Measurements from ENCODE around the gene ASIP.
A peak's percentile ranks its signal among the peaks of the same experiment; 100 is the strongest.
"Not testable (repeated sequence)": the region's sequence is repeated elsewhere in the genome, so short reads cannot be mapped to it uniquely, and the experiment has no call there.

ASIP gene

DNA sequence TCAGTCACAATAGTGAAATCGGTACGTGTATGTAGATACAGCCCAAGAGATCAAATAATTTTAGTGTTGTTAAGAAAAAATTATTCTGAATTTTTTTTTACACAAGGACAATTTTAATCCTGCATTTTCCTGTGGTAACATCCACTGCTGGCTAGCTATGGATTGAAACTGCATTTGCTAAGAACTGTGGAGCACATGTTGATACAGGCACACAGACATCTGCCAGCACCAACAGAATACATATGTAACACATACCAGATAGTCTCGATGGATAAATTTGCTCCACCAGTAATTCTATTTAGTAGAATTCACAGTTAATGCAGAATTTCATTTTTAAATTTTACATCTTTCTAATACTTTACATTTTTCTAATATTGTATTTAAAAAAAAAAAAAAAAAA, 2.2 kb downstream of the ASIP start:
- DNase-seq: no peak

DNA sequence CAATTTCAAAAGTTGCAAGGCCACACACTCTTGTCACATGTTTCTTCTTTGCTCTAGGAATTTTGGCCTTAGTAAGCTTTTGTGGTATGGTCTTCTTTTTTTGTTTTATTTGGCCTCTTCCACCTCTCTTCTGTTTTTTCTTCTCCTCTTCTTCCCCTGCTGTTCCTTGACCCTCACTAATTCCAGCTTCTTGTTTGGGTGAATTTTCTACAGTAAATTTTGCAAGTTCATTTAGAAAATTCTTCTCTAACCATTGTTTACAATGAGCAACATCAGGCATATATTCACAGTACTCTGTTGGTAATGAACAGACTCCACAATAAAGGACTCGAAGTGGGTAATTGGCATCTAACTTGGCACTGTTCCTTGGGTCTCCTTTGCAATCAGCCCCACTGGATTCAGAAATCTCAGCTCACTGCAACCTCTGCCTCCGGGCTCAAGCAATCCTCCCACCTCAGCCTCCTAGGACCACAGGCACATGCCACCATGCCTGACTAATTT, 5.0 kb downstream of the ASIP start:
- DNase-seq: no peak

- DNase-seq: no peak
Observed at GRCh38 chr20:34249291-34249690, 8.1 kb downstream of the ASIP start.

GRCh38 chr20:34250005-34250404, 8.8 kb downstream of the ASIP start:
- DNase-seq: no peak

- DNase-seq: no peak
Observed at GRCh38 chr20:34251619-34252018, 10.4 kb downstream of the ASIP start.

DNA sequence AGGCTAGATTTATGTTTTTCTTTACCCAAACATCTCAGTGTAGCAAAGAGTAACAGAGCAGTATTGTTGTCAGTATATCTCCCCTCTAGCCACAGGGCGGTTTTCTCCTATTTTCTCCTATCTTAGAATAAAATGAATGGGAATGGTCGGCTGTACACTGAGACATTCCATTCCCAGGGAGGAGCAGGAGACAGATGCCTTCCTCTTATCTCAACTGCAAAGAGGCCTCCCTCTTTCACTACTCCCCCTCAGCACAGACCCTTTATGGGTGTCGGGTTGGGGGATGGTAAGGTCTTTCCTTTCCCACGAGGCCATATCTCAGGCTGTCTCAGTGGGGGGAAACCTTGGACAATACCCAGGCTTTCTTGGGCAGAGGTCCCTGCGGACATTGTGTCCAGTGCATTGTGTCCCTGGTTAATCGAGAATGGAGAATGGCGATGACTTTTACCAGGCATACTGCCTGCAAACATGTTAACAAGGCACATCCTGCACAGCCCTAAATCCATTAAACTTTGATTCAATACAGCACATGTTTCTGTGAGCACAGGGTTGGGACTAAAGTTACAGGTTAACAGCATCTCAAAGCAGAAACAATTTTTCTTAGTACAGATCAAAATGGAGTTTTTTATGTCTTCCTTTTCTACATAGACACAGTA, 11.3 kb downstream of the ASIP start:
- not testable (repeated sequence) for DNase-seq

DNA sequence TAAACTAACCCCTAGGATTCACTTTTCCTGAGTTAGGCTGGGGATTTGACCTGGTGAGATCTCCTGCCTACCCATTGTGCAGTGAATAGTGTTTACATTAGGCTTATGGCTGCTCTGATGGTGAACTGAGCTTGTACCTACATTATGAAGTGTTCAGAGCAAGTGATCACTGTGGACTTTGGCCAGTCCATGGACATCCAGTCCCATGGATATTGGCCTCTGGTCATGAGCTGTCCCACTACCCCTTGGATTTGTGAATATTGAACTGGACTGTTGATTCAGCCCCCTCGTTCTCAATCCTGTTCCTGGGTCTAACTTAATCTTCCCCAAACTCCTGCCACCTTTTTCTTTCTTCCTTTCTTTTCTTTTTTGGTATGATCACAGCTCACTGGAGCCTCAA, 13.8 kb downstream of the ASIP start:
- DNase-seq: no peak

DNA sequence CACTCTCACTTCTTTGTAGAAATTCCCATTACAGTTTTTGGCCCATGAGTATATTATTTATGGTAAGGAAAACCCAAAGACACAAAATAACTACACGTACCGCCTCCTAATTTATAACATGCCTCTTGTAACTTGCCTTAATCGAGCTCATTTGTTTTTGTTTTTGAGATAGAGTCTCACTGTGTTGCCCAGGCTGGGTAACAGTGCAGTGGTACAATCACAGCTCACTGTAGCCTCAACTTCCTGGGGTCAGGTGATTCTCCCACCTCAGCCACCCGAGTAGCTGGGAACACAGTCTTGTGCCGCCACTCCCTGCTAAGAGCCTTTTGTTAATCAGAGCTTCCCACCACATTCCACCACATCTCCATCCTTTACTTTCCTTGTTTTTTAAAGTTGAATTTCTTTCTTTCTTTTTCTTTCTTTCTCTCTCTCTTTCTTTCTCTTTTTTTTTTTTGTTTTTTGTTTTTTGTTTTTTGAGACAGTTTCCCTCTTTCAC, 15.5 kb downstream of the ASIP start:
- no peak for DNase-seq

- no peak for DNase-seq
Observed at GRCh38 chr20:34260208-34260942, 19.2 kb downstream of the ASIP start.

DNA sequence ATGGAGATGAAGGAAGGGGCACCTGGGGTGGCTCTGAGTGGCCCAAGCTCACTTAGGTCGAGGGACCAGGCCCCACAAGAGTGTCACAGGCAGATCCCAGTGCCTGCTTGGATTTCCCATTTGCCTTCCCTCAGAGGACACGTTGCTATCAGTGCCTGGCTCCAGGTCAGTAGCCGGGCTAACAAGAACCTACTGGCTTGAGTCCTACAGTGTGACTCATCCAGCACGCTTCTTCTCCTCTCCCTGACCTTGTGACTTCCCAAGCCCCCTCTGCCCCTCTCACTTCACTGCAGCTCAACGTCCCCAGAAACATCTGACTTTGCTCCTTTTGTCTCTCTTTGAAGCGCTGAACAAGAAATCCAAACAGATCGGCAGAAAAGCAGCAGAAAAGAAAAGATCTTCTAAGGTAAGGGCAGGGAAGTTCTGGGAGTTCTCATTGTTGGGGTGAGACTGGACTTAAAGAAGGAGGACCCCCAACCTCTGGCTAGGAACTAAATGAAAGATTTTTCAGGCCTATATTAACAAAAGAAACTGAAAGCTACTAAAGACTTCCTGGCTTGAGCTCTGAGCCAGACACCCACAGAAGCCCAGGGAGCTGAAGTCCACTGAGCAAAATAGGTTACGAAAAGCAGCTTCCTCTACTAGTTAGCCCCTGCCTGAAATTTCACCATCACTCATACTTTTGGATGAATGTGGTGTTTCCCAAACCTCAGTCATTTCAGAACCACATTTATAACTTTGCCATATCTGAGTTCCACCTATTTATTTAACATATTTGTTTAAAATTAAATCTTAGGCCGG, 21.5 kb downstream of the ASIP start:
- DNase-seq: no peak

- DNase-seq: not testable (repeated sequence)
Observed at GRCh38 chr20:34263468-34263867, 22.2 kb downstream of the ASIP start.

DNA sequence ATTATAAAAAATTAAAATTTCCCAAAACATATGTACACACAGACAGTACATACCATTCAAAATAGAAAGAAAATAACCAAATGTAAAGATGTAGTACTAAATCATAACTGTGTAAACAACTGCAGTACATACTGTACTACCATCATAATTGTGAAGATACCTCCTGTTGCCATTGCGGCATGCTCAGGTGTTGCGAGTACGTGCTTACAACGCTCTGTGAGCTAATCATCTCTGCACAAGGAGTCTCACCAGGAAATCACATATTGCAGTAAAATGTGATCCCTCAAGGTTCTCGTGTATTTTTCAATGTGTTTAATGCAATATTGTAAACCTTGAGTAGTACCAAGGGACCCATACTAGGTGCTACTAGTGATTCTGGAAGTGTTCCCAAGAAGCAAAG, 22.9 kb downstream of the ASIP start:
- DNase-seq: no peak

DNA sequence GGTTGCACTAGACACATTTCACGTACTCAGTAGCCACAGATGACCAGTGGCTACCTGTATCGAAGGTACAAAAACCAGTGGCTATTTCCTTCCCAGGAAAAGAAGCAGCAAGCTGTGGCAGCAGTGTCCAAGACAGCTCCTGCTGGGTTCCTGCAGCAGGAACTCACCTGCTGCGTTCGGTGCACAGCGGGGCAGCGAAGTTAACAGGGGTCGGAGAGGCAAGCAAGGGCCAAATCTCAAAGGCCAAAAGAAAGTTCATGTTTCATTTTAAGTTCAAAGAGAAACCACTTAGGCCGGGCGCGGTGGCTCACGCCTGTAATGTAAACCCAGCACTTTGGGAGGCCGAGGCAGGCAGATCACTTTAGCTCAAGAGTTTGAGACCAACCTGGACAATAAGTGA, 26.9 kb downstream of the ASIP start:
- DNase-seq: no peak

DNA sequence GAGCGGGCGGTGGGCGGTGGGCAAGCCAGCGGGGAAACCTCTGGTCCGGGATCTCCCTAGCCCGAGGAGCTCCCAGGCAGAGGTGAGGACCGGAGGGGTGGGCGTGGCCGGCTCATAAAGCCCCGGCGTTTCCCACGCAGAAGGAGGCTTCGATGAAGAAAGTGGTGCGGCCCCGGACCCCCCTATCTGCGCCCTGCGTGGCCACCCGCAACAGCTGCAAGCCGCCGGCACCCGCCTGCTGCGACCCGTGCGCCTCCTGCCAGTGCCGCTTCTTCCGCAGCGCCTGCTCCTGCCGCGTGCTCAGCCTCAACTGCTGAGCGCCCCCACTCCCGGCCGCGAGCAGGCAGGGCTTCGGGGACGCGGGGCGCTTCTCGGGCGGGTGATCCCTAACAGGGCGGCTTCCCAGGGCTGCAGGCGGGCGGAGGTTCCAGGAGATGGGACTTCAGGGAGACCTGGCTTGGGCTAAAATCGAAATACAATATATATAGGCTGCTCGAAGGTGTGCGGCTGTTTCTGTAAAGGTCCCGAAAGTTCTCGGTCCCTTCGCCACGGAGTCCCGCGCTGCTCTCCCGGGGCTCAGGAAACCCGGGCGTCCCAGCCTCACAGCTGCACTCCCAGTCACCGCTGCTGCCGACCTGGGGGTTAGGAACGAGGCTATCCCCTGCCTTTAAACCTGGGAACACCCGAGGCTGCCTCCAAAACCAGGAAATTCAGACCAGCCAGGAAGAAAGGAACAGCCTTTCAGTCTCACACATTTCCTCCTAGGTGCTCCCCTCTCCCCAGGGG, 27.8 kb downstream of the ASIP start:
- peak; percentile 16 to 25 for DNase-seq

- DNase-seq: no peak
Observed at GRCh38 chr20:34269996-34270627, 28.9 kb downstream of the ASIP start.

GRCh38 chr20:34271956-34272355, 30.7 kb downstream of the ASIP start:
- DNase-seq: no peak

DNA sequence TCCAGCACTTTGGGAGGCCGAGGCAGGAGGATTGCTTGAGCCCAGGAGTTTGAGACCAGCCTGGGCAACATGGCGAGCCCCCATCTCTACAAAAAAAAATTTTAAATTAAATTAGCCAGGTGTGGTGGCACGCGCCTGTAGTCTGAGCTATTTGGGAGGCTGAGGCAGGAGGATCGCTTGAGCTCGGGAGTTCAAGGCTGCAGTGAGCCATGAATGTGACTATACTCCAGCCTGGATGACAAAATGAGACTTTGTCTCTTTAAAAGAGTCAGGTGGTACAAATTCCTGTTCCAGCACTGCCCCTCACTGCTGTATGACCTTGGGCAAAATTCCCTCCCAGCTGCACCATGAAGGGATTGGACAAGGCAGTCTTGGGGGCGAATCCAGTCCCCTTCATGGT, 33.5 kb downstream of the ASIP start:
- no peak for DNase-seq

DNA sequence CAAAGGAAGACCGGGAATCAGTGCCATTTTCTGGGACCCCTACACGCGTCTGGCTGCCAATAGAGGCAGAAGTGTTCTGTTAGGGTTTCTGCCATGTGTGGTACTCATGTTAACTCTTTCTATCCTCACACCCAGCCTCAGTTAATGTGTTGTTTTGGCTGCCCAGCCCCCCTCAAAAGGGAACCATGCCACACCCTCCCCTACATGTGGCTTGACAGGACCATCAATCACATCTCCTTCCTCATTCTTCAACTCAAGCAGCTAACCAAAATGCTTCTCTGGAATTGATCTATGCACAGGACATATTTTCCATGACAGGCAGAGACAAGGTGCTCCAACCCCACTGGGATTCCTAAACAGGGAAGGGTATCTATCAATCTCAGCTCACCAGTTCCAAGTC, 40.0 kb downstream of the ASIP start:
- no peak for DNase-seq

DNA sequence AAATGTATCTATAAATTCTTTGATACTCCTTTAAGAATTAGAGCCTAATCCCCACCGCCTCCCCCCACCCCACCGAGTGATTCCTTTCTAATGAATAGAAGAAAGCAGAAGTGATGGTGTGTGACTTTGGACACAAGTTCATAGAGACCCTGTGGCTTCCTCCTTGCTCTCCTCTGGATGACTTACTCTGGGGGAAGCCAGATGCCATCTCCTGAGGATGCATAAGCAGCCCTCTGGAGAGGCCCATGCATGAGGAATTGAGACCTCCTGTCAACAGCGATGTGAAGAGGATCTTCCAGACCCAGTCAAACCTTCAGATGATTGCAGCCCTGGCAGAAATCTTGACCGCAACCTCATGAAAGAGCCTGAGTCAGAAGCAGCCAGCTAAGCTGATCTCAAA, 40.8 kb downstream of the ASIP start:
- DNase-seq: no peak

DNA sequence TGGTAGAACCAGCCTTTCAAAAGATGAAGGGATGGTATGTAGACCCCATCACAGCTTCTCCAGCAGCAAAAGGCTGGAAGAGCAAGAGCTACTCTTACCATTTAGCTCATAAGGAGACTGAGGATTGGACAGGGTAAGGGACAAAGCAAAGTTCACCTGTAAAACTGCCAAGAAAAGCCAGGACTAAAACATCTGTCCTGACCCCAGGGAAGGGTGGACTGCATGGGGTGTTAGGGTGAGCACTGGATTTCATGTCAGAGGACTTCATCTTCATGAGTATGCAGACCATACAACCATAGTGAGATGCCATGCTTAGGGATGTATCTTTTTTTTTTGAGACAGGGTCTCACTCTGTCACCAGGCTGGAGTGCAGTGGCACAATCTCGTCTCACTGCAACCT, 42.6 kb downstream of the ASIP start:
- no peak for DNase-seq

DNA sequence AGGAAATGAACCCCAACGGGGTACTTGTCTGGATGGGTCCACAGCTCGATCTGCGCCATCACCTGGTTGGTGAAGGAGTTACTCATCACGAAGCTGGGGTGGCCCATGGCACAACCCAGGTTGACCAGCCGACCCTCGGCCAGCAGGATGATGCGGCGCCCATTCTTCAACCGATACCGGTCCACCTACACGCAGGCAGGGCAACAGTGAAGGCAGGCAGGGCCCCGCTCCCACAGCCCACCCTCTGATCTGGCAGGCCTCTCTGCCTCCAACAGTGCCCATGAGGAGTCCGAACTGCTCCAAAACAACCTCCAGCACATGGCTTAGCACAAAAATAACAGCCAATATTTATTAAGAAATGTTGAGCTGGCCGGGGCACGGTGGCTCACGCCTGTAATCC, 44.2 kb downstream of the ASIP start:
- DNase-seq: no peak

DNA sequence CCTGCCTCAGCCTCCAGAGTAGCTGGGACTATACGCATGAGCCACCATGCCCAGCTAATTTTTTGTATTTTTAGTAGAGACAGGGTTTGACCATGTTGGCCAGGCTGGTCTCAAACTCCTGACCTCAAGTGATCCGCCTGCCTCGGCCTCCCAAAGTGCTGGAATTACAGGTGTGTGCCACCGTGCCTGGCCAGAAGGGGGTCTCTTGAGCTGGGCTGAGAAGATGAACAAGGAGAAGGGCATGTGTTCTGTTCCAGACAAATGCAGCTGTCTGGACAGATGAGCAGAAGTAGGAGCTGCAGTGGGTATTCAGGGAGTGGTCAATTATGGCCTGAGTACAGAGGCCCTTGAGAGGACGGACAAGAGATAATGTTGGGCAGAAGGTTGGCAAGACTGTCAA, 46.3 kb downstream of the ASIP start:
- DNase-seq: not testable (repeated sequence)
